NCI-H524 (cell line): ENCODE measurements around the gene DPF3.

Experiments used
- DNase-seq, 2 experiments: peaks; one replicate each; lab custom pipeline; 2025; lab: John Stamatoyannopoulos, UW

Gene DPF3

DNA sequence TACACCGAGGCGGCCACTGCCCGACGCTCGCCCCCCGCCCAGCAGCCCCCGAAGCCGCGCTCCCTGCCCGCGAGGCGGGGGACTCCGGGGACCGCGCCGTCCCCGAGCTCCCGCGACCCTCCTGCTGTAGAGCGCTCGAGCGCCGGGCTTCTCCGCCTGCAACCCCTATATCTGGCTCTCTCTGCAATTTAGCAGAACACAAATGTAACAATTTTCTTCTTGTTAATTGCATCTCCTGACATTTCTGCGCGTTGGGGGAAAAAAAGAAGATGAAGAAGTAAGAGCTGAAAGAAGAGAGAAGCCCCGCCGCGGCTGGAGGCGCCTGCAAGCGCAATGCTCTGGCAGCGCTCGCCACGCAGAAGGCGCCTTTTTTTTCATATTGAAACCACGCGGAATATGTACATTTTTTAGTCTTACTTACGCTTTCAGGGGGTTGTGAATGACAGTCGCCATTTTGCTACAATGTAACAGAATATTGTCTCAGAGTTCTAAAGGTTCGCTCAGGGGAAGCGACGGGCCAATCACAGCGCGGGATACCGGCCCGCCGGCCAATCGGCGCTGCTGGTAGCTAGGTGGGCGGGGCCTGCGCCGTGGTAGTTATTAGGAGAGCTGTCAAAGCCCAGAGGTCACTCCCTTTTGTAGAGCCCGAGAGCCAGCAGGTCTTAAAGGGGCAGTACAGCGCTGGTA is at the start of gene DPF3:
Gene DPF3 (minus strand): TSS at position 466 of the 687 bp plus-strand sequence. CDS start 13 bp downstream, at position 453.
- DNase-seq = peak; percentile 99

DNA sequence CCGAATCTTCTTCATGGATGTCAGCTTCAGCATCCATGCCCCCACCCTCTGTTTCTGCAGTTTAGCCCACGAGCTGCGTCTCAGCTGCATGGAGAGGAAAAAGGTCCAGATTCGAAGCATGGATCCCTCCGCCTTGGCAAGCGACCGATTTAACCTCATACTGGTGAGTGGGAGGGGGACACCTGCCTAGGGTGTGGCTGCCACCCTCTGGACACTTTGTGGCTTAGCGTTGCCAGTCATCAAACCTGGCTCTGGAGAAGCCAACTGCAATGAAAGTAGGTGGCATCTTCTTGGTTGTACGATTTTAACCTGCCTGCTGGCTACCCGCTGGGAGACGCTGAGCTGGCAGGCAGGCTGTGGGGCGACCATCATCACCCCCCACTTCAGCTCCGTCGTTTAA is 49.0 kb upstream of the DPF3 start:
- DNase-seq = peak in 1 of 2 experiments; percentile 66

DNA sequence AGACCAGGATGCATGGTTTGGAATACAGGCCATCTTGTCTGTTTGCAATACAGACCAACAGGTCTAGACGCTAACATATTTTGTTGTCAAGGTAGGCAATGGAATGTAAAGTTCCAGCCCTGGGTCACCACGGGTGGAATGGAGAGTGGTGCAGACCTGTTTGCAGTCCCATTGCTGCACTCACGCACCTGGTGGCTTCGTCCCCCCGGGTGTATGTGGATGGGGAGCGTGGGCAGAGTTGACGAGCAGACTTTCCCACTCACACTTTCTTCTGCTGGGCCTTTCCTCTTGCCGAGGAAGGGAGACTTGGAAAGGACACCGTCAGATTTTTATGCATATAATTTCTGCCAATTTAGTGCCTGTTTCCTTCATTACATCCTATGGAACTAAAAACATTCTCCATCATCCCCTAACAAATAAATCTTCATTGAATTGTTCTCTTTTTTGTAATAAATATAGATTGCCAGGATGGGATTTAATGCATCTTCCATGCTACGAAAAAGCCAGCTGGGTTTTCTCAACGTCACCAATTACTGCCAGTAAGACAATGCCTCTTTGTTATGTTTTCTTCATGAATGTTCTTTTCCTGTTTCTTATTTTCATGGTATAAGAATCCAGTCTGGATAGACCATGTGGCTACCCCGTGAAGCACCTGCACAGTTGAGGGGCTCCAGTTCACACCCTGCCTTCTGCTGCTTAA is 47.5 kb upstream of the DPF3 start:
- DNase-seq = no peak

DNA sequence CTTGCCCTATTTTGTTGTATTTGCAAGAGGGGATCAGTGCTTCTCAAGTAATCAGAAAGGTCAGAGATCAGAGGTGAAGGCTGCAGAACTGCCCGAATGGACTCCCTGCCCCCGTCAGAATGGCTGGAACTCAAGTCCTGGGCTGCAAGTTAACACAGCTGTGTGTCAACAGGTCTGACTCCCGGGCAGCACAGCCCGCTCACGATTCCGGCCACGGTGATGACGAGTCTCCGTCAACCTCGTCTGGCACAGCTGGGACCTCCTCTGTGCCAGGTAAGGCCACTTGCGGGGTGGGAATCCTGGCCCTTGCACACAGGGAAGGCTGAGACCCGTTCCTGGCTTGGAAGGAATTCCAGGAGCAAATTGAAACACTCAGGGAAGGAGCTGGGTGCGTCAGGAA is 45.7 kb upstream of the DPF3 start:
- no peak for DNase-seq

DNA sequence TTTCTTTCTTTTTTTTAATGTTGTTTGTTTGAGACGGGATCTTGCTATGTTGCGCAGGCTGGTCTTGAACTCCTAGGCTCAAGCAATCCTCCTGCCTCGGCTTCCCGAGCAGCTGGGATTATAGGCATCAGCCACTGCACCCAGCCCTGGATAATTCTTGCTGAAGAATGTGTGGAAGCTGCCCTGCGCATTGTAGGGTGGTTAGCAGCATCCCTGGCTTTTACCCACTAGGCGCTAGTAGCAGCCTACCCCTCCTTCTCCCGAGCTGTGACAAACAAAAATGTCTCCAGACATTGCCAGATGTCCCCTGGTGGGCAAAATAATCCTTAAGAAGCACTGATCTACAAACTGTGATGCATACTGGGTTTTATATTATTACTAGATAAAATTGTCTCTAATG is 39.0 kb upstream of the DPF3 start:
- peak; percentile 65 to 87 for DNase-seq

DNA sequence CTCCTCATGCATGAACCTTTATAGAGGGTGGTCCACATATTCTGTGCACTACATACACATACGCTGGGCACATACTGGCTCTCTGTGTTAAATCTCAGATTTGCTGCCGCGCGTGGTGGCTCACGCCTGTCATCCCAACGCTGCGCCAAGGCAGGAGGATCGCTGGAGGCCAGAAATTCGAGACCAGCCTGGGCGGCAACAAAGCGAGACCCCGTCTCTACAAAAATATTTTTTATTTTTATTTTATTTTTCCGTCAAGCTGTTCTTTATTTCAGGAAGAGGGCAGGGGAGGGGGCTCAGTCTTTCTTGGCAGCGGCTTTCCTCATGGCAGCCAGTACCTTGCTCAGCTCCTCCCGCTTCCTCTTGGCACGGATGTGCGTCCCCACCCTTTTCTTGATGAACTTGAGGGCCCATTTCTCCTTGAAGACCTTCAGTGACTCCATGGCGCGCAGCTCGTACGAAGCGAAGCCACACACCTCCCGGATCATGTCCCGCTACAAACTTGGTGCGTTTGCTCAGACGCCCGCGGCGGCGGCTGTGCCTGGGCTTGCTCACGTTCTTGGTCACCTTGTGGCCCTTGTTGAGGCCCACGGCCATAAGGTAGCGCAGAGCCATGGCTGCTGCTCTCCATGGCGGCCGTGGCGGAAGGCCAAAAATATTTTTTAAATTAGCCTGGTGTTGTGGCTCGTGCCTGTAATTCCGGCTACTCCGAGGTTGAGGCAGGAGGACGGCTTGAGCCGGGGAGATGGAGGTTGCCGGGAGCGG is 35.6 kb upstream of the DPF3 start:
- DNase-seq = no peak

DNA sequence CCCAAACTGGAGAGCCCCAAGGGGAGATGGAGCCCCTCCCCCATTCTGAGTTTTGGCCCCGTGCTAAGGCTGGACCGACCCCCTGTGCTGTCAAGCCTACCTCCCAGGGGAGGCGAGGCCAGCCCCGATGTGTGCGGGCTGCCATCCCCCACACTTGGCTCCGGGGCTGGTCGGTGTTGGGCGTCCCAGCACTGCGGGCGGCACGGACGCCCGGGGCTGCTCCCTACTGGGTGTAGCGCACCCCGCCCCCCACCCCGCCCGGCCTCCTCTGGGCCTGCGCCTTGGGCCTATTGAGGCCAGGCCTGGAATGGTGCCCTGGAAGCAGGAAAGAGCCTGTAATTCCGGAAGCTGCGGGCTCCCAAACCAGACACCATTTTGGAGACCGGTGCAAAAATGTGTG is 35.0 kb upstream of the DPF3 start:
- no peak for DNase-seq

DNA sequence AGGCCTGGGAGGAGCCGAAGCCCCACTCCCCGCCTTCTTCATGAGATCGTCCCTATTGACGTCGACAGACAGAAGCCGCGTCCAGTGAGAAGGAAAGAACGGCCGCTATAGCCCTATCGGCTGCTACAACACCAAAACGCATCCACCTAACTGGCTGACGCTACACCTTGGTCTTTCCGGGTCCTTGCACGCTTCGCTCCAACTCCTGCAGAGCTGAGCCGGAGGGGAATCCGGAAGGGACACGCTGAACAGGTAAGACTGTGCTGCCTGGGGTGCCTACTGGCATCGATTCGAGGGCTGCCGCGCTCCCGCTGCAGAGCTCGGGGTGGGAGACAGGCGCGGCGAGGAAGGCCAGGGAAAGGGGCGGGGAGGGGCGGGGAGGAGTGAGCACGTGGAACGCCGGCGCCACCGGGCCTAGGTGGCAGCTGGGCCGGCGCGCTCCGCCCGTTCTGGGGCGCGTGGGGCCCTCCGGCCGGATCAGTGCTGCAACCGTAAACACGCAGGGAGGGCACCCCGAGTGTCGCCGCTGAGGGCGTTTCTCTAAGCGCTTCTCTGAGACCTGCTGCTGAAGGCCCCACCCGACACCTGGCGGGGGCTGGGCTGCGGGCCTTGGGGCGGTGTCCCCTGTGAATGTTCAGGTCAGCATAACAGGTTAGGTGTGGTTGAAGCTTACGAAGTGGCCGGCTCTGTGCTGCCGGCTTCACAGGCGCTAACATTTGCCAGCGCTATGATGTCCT is 32.6 kb upstream of the DPF3 start, which contains the start of gene DCAF4:
Gene DCAF4 (plus strand): TSS at position 173 of the 737 bp plus-strand sequence. CDS start 11,515 bp downstream, outside the sequence.
- peak; percentile 86 to 94 for DNase-seq

DNA sequence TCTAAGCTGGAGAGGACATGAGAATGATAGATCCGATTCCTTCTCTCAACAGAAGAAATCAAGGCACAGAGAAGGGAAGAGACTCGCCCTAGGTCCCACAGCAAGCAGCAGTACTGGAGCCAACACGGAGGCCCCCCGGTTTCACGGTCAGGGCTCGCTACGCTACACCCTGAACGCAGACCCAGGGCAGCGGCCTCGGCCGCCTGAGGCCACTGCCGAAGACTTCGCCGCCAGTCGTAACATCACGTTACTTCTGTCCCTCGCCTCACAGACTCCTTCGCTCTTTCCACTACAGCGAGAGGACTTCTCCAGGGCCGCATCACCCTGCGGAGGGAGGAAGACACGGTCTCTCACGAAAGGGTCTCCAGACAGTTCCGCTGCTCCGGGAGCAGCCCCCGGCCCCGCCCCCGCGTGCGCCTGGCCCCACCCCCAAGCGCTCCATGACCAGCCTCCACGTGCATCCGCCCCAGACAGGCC is 32.0 kb upstream of the DPF3 start:
- DNase-seq = no peak

DNA sequence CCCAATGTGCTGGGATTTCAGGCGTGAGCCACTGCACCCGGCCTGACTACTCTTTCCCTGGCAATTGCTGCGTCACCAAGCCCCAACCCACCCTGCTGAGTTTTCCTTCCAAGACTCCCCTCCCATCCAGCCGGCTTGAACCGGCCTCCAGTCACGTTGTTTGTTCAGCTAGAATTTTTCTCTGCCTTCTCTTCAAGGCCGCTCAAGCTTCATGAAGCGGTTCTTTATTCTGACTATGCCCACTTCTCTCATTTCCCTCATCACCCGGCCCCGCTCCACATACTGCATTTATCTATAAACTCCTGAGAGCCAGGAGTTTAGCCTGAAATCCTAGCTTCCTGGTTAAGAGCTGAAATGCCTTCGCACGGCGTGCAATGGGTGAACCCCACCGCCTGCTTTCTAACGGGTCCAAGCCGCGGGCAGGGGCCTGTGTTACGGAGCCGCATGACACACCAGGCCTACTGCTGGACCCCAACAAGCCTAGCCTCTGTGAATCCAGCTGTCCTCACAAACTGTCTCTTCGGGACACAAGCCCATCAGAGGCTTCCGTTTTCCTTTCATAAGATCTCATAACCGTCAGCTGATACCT is 31.4 kb upstream of the DPF3 start:
- no peak for DNase-seq

DNA sequence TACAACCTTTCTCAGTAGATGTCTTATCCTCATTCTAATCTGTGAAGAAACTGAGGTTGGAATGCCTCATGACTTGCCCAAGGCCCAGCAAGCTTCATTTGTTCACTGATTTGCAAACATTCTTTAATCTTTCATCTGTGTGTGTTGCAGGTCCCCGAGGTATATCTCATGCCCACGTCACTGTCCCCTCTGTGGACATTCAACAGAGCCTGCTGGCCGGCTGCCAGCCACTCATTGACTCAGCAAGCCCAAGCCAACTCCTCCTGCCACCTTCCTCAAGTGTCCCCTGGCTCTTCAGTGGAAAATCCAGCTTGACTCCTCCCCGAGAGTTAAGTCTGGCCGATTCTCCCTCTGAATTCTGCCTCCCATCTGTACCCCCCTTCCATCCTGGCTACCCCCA is 30.4 kb upstream of the DPF3 start:
- DNase-seq = peak; percentile 20 to 57

DNA sequence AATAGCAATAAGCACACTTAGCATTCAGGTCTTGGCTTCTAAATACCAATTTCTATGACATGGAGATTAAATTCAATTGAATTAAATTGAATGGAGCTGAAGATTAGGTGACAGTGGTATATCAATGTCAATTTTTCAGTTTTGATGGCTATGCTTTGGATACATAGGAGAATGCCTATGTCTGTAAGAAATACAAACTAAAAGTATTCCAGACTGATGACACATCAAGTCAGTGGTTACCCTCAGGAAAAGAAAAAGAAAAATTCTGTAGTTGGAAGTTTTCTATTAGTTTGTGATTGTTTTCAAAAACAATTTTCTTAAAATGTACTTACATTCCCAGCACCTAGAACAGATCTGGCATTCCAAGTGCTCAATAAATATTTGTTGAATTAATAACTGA is 27.5 kb upstream of the DPF3 start:
- DNase-seq = no peak

DNA sequence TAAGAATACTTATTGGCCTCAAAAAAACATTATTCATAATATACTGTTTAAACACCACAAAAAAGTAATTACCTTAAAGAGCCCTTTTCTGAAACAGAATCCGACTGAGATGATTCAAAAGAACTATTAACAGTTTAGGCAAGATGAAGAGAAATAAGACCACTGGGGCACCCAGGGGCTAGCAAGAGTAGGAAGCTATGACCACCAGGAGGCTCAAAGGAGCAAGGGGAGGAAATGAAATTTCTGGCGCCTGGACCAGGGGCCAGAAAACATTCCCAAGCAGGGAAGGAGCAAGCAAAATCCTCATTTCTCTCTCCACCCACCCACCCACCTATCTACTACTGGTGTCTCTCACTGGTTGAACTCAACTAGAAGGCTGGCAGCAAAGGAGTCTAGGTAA is 26.1 kb upstream of the DPF3 start:
- no peak for DNase-seq

DNA sequence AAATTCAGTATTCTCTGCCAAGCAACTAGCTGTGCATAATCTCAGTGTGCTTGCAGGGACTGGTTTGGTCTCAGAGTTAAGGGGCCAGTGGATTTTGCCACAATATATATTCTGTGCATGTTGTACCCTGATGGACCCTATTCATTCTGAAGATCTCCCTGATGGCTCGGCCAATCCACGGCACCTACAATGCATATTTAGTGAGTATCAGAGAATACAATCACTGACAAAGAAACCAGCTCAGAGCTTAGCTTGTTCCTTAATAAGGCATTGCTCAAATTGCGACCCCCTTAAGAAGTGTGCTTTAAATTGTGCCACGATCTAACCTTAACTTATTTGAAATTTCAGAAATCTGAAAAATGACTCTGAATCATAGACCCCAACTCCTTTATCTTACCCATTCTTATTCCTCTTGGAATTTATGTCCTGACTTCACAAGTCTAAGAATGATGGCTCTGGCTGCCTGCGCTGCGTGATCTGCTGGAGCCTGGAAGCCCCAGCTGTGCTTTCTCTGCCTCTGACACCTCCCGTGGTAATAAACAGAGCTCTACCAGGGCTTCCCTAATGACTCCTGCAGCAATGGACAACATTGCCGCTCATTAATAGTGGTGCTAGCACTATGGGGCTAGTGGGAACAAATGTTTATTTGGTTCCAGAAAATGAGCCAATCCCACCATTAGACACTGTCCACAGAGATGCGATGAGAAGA is 23.3 kb upstream of the DPF3 start:
- DNase-seq = no peak

DNA sequence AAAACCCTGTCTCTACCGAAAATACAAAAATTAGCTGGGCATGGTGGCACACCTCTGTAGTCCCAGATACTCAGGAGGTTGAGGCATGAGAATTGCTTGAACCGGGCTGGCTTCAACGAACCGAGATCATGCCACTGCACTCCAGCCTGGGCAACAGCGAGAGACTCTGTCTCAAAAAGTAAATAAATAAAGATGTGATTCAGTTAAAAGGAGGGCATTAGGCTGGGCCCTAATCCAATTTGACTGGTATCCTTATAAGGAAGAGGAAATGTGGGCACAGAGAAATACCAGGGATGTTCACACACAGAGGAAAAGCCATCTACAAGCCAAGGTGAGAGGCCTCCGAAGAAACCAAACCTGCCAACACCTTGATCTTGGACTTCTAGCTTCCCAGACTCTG is 22.3 kb upstream of the DPF3 start:
- DNase-seq = no peak

DNA sequence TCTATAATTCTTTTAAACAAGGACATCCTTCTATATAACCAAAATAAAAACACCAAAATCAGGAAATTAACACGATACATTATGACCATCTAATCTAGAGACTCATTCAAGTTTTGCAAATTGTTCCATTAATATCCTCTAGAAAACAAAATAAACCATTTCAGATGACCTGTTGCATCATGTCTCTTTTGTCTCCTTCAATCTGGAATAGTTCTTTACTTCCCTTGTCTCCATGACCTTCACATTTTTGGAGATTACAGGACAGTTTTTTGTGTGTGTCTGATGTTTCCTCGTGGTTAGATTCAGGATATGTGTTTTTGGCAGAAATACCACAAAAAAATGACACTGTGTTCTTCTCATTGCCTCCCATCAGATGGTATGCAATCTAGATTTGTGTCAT is 19.9 kb upstream of the DPF3 start:
- no peak for DNase-seq

DNA sequence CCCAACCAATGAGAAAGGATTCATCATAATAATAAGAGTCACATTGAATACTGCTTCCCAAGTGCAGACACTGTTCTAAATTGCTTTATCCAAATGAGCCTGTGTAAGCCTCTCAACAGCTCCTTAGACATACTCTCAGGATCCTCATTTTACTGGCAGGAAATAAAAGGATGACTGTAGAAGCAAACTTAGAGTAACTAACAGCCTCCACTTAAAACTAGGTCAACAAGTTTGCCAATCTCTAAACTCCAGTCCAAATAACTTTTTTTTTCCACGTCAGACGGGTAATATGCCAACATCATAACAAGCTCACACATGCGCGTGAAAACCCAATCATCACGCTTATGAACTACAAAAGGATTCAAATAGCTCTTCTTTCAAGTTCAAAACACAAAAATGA is 15.3 kb upstream of the DPF3 start:
- no peak for DNase-seq

DNA sequence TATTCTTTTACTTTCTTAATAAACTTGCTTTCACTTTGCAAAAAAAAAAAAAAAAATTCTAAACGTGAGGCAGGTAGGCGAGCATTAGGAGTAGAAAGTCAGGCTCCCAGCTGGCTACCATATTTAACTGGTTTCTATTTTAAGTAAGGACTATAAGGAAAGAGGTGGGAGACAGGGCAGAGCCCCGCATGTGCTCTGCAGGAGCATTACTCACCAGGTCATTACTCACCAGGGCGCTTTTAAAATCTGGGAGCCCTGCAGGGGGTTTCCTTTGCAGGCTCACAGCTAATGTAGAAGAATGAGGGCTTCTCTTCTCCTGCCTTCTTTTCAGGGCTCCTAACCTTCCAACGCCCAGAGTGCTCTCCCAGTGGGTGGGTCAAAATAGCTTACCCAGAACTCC is 14.0 kb upstream of the DPF3 start:
- no peak for DNase-seq

DNA sequence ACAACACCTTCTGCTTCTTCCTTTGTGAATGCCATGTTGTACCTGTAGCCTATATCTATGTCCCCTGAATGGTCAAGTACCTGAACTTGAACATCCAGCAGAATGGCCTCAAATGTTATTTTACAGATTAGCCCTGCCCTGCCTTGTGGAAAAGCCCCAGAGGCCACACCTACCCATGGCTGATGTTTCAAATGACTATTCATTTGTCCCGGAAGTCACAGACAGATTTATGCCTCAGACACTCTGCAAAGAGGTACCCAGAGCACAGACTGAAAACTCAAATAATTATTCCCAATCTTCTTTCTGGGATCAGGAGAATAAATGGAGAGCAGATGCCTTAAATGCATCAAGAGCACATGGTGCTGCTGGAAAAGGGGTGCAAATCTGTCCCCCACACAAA is 13.0 kb upstream of the DPF3 start:
- DNase-seq = no peak

DNA sequence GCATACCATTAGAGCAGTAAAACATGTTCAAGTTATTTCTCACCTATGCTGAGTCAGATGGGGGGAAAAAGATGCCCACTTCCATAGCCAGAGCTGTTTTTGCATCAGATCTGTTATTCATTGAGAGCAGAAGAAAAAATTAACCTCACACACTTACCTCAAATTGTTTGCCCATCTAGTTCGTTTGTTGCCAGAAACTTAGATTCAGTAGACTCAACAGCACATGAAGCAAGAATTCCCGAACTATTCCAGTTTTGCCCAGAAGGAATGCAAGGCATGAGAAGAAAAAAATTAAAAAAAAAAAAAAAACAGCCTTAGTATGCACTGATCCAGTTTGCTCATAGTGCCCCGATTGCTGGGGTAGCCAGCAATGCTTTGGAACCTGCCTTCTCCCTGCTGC is 12.4 kb upstream of the DPF3 start:
- DNase-seq = no peak
